ENCODE measurements around the gene NBAS.
A peak's percentile ranks its signal among the peaks of the same experiment; 100 is the strongest.

The NBAS gene

DNA sequence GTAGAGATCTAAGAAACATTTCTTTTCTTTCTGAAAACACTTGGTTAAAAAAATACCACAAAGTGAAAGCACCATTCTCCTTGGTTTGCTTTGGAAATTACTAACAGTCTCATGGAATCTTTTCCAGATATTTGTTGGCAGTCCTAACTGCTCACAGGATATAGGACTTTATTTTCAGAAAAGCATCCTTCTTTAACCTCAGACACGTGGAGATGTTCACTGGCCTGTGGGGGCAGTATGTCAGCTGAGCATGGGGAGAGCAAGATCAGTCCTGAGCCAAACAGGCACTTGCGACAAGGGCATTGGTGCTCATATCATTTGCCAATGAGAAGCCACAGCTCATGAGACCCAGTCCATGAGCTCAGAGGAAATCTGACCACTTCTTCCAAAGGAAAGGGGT lies 371.9 kb downstream of the NBAS start:
- no peak for DNase-seq

DNA sequence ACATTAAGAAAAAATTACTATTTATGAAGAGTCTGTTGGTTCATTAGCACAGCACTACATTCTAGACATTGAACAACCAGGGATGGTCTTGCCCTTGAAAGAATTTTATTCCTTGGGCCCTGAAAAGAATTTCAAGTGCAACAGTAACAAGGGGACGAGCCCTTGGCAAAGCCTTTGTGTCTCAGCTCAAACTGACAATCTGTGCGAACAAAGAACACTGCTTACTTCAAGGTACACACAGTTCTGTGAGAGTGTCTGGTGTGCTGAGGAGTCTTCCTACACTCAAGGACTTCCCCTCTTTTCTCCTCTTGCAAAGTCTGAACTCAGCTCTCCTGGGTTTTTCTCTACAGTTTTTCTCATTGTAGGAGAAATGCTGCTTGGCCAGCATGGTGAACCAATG lies 373.4 kb downstream of the NBAS start:
- DNase-seq: no peak

DNA sequence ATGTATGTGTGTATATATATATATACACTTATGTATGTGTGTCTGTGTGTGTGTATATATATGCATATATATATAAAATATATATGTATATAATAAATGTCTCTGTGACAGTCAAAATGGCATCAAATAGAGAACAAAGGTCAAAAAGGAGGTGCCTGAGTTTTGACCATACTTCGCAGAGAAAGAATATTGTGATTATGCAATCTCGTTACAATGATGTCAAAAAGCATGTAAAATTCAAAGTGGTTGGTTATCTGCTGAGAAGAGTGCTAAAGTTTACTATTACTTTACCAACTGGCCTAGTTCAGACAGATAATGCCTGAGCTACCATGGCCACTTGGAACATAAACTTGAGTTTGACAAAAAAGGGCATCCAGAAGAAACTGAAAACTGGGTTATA lies 375.0 kb downstream of the NBAS start:
- DNase-seq: no peak

DNA sequence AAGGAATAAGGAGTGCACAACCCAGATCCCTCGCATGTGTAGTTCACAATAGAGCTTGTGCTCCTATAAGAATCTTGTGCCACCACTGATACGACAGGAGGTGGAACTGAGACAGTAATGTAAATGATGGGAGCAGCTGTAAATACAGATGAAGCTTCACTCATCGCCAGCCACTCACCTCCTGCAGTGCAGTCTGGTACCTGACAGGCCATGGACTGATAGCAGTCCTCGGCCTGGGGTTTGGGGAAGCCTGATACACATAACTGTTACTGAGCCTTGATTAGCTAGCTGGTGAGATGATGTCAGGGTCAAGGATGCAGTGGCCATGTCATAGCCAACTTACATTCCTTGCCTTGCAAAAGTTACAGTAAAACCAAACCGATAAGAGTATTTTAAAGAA lies 376.6 kb downstream of the NBAS start:
- DNase-seq: no peak

DNA sequence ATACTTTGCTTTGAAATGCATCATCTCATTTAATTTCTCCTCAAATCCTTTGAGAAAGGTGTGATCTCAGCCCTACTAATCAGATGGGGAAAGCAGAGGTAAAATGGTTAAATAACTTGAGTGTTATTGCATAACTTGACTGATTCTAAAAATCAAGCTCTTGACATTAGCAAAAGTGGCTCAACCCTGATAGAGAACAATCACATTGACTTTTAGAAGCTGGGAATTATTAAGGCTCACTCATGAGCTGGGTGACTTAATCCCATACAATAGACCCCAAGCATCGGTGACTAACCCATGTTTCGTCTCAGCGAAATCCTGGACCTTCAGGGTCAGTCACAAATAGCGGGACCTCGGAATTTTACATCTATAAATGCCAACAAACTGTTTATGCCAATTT lies 378.9 kb downstream of the NBAS start:
- DNase-seq: no peak

DNA sequence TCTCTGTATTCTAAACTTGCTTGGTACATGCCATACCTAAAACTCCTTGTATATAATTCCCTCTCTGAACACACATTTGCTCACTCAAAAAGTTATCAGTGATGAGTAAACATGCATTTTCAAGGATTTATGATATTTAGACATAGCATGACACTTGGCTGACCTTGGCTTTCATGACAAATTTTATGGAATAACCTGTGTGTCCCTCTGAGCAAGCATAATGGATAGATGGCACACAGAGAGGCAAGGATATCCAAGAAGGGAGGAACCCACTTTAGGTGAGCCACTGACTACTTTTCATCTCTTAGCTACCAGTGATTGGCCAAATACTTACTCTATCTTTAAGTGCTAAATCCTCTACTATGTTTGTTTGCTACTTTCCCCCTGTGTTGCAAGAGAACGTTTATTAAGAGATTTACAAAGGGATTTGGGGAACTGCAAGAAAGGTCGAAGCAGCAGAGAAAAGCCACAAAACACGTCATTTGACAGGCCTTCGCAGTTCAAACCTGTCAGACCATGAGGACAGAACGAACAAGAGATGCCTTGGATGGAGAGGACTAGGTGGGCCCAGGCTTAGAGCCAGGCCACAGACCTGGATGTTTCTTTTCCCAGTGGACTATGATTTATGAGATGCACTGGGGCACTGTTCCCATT lies 379.9 kb downstream of the NBAS start:
- DNase-seq: no peak

DNA sequence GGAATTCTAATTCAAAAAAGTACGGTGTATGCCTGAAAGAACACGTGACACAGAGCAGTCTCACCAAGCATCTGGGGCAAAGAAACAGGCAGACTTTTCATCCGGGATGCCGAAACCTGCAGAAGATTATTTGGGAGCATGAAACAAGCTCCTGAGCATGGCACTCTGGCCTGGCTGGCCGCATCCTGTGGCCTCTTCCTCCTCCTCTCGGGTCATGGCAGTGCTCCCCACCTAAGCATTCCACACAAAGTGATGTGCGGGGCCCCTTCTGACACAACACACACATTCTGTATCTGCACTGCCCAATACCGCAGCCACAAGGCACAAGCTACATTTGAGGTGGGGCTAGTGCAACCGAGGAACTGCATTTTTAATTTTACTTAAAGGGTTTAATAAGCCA lies 380.8 kb downstream of the NBAS start:
- no peak for DNase-seq

DNA sequence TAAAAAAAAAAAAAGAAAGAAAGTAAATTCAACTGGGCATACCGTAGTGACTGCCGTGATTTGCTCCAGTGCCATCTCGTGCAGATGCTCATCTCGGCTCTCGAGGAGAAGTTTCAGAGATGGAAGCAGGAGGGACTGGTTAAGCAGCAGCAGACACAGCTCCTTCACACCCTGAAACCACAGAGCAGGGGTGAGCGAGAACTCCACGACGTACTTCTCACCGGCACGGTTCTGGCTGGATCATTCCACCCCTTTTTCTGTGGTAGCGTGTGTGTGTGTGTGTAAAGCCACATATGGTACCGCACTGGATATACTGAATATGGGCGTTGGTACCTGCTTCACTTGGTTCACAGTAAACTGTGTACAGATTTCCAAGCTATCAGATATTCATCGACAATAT lies 382.2 kb downstream of the NBAS start:
- peak in 2 of 5 experiments; percentile 47 to 77 for DNase-seq

DNA sequence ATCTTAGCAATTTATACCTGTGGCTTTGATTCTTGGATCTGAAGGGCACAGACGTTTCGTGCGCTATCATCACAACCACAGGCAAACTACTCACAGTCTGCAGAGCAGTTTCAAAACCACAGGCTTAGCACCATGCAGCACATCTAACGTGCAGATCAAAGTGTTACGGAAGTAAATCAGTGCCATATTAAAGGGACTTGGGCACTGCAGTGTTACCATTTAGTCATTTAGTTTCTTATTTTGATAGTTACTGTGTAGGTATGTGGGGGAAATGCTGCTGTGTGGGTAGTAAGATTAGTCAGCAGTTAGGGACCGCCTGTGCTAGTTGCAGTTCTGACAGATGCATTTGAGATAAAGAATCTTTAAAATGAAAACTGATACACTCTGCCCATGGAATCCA lies 384.0 kb downstream of the NBAS start:
- peak in 4 of 5 experiments; percentile 35 to 100 (median 64) for DNase-seq

DNA sequence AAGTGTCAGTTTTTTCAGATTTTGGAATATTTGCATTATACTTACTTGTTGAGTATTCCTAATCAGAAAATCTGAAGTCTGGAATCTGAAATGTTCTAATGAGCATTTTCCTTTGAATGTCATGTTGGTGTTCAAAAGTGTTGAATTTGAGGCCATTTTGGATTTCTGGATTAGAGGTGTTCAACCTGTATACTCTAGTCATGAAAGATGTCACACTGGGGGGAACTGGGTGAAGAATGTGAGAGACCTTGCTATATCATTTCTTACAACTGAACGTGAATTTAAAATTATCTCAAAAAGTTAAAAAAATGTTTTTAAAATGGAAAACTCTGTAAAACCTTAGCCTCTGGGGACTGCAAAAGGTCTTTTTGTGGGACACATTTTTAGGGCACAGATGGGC lies 384.5 kb downstream of the NBAS start:
- DNase-seq: no peak

DNA sequence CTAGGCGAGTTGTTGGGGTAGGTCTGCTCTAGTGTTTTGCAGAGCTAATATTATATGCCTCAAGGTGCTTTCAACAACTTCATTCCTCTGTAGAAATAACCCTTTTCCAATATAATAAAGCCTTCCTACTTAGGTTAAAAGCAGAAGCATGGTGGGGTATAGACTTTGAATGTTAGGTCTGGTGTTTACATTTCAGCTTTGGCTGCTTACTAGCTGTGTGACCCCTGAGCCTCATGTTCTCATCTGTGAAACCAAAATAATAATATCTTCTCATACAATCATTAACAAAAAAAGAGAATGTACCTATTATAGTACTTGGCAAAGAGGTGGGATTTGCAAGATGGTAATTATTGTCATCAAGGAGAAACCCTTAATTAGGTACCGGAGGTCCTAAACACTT lies 386.6 kb downstream of the NBAS start:
- DNase-seq: no peak

DNA sequence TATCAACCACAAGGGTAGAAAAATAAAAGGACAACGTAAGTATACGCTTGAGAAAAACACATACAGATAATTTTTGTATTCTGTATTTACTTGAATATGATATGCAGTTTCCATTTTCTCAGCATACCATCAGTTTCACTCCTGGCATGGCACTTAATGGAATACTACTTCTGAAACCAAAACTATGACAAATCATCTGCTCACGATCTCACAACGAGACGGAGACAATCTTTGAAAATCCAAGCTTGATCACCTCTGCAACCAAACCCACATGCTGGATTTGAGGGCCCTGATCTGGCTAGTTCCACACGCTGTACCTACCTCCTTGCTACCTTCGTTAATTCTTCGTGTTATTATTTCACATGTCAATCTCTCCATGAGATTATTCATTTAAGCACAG lies 387.6 kb downstream of the NBAS start:
- DNase-seq: peak in 1 of 5 experiments; percentile 63

DNA sequence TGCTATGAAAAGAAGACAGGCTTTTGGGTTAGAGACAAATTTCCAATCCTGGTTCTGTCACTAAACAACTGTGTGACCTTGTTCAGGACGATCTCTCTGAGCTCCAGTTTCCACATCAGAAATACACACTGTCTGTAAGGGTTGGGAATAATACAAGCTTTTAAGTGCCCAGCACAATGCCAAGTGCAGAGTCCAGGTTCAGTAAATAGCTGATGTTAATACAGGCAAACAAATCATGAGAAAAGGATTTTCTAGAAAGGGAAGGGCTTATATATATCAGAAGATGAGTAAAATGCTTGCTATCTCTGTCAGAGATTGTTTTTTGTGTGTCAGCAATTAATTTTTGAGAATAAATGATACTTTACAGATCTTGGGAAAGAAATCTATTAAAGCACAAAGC lies 388.3 kb downstream of the NBAS start:
- no peak for DNase-seq

DNA sequence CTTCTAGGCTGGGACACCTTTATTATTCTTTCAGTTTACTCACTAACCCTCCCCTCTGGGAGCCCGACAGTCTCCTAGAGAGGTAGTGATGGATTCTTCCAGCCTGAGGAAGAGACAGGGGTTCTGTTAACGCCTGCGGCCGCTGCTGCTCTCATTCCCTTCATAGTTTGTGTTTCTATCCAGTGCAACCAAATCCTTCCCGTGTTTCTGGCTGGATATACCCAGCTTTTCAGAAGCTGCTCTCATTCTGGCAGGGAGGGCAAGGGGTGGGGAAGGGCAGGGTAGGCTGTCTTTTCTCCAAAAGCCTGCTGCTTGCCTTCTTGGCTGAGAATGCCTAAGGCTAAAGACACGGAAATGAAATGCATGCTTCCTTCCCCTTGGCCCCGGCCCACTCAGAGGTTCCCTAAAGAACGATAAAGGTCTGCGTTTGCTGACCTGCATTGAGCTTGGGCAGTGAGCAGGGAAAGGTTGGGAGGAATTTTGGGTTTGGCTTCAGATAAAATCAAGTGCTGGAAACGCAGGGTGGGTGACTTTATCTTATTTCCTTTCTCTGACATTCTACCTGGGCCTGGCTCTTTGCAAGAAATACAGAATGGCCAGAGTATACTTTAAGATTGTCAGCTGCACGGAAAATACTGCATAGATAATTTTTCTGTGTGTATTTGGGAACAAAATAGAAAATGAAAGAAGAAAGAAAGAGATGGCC lies 390.9 kb downstream of the NBAS start:
- DNase-seq: no peak

DNA sequence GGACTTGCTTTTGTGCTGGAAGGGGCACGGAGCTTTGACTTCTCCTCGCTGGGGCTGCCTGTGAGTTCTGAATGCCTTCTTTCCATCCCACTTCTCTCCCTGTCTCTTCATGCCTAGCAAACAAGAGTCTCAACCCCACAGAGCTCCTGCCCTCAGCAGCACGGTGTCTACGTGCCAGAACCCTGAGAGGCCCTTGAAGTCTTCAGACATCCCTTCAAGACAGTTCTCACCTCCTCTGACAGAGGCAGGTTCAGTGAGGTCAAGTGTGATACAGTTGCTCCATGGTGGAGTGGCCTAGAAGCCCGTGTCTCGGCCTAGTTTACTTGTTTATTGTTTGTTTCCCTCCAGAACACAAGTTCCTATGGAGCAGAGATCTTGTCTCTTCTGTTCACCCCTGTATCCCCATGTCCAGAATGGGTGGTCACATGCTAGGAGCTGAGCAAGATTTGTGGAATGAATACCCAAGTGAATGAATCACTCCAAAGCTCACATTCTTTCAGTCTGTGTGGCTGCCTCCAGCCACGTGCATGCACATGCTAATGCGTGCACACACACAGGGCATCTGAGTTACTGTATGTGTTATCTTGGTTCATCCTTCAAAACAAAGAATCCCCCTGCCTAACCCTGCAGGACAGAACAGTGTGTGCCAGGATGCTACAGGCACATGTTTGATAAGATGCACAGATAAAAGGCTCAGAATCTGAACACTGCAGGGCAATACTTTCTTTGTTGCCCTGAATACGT lies 391.6 kb downstream of the NBAS start:
- no peak for DNase-seq

DNA sequence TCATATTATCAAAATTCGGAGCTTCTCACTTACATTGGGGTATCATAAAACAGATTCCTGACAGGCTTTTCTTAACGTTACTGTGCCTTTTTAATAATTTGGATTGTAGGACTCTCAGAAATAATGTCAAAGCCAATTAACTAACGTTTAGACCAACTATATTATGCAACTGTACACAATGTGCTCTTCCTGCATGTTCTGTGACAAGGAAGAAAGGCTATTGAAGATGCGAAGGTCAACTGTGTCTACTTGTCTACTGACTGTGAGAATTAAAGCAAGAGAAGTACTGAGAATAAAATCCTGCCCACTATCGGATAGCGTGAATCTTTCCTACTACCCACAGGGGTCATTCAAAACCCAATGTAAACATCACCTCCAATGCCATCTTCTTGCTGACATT lies 393.0 kb downstream of the NBAS start:
- no peak for DNase-seq

DNA sequence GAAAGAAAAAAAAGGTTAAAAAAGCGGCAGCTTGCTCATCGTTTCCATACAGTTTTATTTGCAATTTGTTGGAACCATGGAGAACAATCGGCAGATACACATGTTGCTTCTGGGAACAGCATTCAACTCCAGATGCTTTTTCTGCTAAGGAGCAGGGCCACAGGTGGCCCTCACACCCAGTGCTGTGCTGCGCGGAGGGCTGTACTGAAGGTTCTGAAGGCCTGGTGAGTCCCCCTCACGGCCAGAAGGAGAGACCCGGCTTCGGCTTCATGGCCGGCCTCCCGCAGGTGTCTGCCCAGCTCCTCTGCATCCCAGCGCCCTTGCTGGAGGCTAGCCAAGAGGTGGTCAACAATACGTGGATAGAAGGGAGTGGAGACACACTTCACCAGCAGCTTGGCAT lies 394.3 kb downstream of the NBAS start:
- DNase-seq: no peak

DNA sequence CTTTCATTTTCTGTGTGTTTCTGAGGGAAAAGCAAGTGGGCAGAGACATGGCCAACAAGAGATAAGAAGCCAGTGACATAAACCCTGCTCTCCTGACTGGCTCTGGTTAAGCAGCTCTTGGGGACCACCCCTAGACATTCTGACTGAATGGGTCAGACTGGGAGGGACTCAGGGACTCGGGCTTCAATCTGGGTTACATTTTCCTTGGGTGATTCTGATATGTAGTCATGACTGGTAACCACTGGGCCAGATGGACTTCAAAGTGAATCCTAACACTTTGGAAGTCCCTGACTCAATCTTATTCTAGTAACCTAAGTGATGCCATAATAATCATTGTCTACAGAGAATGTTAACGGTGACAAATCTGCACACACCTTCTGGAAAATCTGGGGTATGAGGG lies 397.8 kb downstream of the NBAS start:
- DNase-seq: no peak

DNA sequence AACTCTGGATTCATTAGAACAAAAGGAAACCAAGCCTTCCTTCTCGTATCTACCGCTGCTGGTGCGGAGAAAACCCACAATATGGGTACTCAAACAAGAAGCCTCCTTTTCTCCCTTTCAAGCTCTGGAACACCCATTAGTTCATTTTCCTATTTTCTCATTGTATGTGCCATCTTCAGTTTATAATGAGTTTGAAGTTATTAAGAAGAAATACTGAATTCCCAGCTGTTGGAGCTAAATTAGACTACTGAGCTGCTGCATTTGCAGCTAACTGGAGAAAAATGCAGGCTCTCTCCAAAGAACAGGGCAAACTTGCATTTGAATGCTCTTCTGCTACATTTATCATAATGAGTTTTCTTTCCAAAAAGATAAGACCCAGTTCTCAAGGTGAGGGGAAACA lies 398.5 kb downstream of the NBAS start:
- no peak for DNase-seq

DNA sequence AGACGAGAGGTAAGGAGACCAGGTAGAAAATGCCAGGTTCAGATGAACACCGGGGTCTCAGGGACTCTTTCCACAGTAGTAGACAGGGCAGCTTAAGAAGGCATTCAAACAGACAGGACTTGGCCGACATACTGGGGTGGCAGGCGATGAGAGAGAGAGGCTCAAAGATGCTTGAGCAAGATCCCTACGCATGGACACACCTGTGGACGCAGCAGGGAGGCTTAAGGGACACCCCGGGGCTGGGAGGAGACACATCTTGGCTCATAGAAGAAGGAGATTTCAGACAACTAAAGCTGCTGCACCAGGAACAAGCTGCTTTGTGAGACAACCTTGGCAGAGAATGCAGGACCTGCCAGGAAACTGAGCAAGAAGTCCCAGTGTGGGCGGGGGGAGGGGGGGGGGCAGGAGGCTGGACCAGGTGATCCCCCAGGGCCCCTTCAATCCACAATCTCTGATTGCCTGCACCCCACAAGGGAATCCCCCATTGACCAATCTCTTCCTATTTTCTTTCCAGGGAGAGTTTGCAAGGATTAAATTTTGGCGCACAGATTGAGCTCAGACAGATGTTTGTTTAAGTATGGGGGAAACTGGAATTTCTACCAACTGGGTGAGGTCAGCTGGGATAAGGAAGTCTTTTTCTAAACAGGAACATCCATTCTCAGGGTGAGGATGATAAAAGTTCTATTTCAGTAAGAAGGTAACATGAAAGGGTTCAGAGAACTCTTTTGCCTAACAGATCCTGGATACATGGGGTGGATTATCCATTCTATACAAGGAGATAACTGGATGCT lies 400.7 kb downstream of the NBAS start:
- DNase-seq: no peak

DNA sequence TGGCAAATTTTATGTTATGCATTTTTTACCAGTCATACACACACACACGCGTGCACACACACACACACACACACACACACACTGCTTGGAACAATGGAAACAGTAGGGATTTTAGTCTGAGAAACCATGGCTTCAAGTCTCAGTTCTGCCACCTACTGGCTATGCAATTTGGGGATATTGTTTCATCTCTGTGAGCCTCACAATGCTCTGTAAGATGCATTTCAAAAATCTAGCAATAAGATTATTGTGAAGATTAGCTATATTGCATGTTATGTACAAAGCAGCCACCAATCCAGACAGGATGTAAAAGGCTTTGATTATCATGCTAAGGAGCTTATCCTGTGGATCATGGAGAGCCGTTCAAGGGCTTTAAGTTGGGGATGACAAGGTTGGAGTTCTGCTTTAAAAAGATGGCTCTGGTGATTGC lies 401.4 kb downstream of the NBAS start:
- peak in 1 of 5 experiments; percentile 60 for DNase-seq

DNA sequence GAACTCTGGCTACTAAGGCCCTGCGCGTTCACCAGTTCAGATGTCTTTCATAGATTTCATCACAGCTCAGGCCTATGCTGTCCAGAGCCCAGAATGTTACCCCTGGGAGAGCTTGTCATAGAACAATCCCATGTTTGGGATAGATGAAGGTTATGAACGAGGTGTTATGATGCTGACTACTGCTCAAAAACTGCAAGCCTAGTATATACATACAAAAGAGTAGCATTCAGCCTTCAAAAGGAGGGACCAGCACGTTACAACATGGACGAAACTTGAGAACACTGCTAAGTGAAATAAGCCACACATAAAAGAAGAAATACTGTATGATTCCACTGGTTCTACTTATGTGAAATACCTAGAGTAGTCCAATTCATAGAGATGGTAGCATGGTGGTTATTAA lies 401.9 kb downstream of the NBAS start:
- DNase-seq: no peak

DNA sequence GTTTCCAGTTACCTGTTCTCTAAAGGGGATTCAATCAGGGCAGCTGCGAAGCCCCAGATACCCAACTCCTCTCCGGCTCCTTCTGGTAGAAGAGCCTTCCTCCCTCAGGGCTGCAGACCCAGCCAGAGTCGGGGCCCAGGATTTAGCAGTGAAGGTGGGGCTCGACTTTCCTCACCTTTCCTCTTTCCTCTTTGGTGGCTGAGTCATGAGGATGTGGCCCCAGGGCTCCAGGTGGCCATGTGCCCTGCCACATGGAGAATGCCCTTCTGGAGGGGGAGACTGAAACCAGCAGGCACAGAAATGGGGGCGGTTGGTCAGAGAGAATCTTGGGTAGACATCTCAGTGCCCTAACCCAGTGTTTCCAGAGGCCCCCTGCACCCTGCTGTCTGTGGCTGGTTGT lies 402.6 kb downstream of the NBAS start:
- no peak for DNase-seq
